Bronchial epithelial cell (primary cell): Measurements from ENCODE around the gene BRD1. TPM values are rescaled to one million over a fixed set of nuclear protein-coding genes. Genes with fewer than 3 reads are reported as not detected.

Experiments used
- DNase-seq: peaks from one replicate; pipeline ENCODE4 v3.0.0-alpha.2; 2010; ENCODE audit warnings: low read depth
- FAIRE-seq: peaks from 2 replicates; lab custom pipeline; 2011; peaks lifted over from hg19 to GRCh38; lab: Jason Lieb, UNC
- H3K27me3 ChIP-seq: 2 replicates; pipeline ENCODE4 v1.5.1; 2011; ENCODE audit warnings: low read length; ENCODE audit not compliant: control insufficient read depth, insufficient read depth
- H3K36me3 ChIP-seq: 2 replicates; pipeline ENCODE4 v1.5.1; 2011; ENCODE audit warnings: low read length; ENCODE audit not compliant: control insufficient read depth, insufficient read depth
- H3K4me3 ChIP-seq: 2 replicates; pipeline ENCODE4 v1.5.1; 2011; ENCODE audit warnings: mild to moderate bottlenecking, low read depth, low read length, control low read depth
- CTCF ChIP-seq: IDR thresholded peaks from 2 replicates; pipeline ENCODE4 v1.5.1; 2011; ENCODE audit warnings: mild to moderate bottlenecking, moderate library complexity, low read length, control low read depth, inconsistent platforms; ENCODE audit not compliant: insufficient read depth, severe bottlenecking
- total RNA-seq: library from RNA; depleted of rRNA; stranded (reverse); fragments of >200 nt; gene quantifications from 2 replicates; pipeline ENCODE4 v1.2.1, GENCODE V29; 2014

BRD1 gene
- total RNA-seq, 1 donor from 2014 or later, result 18.2 TPM

GRCh38 chr22:49869086-49869830 lies 41.6 kb upstream of the BRD1 start:
- Histone ChIP-seq H3K36me3 (no peaks in the 10 kb centered on the region), H3K27me3 (no peaks in the 10 kb centered on the region), H3K4me3 (no peak overlapping the region)
- DNase-seq (no peak), FAIRE-seq (peak; percentile 43)
- no peak for TF ChIP-seq CTCF

GRCh38 chr22:49867303-49868265 lies 39.9 kb upstream of the BRD1 start:
- no peak for FAIRE-seq
- H3K27me3 ChIP-seq, result no peaks in the 10 kb centered on the region
- H3K36me3 ChIP-seq, result no peaks in the 10 kb centered on the region

GRCh38 chr22:49866646-49867045 lies 39.0 kb upstream of the BRD1 start:
- TF ChIP-seq CTCF, result no peak
- Histone ChIP-seq H3K27me3 (no peaks in the 10 kb centered on the region), H3K36me3 (no peaks in the 10 kb centered on the region), H3K4me3 (no peak overlapping the region)
- FAIRE-seq, result no peak
- DNase-seq, result no peak

More at GRCh38 chr22:49867303-49868265, 39.9 kb upstream of the BRD1 start:
- H3K4me3 ChIP-seq, result no peak overlapping the region
- DNase-seq, result no peak
- no peak for TF ChIP-seq CTCF

- FAIRE-seq, result no peak
- Histone ChIP-seq H3K36me3 (no peaks in the 10 kb centered on the region), H3K4me3 (no peak overlapping the region), H3K27me3 (no peaks in the 10 kb centered on the region)
- no peak for TF ChIP-seq CTCF
- DNase-seq, result no peak
Observed at GRCh38 chr22:49866134-49866533, 38.5 kb upstream of the BRD1 start.

GRCh38 chr22:49865156-49865555 lies 37.5 kb upstream of the BRD1 start:
- no peaks in the 10 kb centered on the region for H3K36me3 ChIP-seq
- no peak for FAIRE-seq
- H3K4me3 ChIP-seq, result no peak overlapping the region
- TF ChIP-seq CTCF, result no peak
- no peaks in the 10 kb centered on the region for H3K27me3 ChIP-seq
- no peak for DNase-seq
